MG63 (cell line): ENCODE measurements around the gene EFCAB8. TPM values are rescaled to one million over a fixed set of nuclear protein-coding genes. Genes with fewer than 3 reads are reported as not detected.
A peak's percentile ranks its signal among the peaks of the same experiment; 100 is the strongest.

Source experiments
- DNase-seq: peaks from one replicate; pipeline ENCODE4 v3.0.0-alpha.2; 2020
- H3K27me3 ChIP-seq: fragments of 250-450 bp; sonication (Bioruptor Pico); 2 replicates; pipeline ENCODE4 v1.5.1; 2020; ENCODE audit warnings: mild to moderate bottlenecking, moderate library complexity
- H3K36me3 ChIP-seq: fragments of 250-450 bp; sonication (Bioruptor Pico); 2 replicates; pipeline ENCODE4 v1.5.1; 2020; ENCODE audit warnings: mild to moderate bottlenecking, moderate library complexity
- H3K4me3 ChIP-seq: fragments of 250-450 bp; sonication (Bioruptor Pico); 2 replicates; pipeline ENCODE4 v1.5.1; 2020; ENCODE audit warnings: mild to moderate bottlenecking, moderate library complexity
- H3K9me3 ChIP-seq: fragments of 250-450 bp; sonication (Bioruptor Pico); 2 replicates; pipeline ENCODE4 v1.5.1; 2020; ENCODE audit warnings: mild to moderate bottlenecking, moderate library complexity
- total RNA-seq: library from RNA; depleted of rRNA; stranded (reverse); fragments of >200 nt; shearing (Covaris generic); gene quantifications from 2 replicates; pipeline ENCODE4 v1.2.3, GENCODE V29; 2014; ENCODE audit warnings: low replicate concordance; rRNA removed

Gene EFCAB8
- total RNA-seq, result not detected in 2 replicates

DNA sequence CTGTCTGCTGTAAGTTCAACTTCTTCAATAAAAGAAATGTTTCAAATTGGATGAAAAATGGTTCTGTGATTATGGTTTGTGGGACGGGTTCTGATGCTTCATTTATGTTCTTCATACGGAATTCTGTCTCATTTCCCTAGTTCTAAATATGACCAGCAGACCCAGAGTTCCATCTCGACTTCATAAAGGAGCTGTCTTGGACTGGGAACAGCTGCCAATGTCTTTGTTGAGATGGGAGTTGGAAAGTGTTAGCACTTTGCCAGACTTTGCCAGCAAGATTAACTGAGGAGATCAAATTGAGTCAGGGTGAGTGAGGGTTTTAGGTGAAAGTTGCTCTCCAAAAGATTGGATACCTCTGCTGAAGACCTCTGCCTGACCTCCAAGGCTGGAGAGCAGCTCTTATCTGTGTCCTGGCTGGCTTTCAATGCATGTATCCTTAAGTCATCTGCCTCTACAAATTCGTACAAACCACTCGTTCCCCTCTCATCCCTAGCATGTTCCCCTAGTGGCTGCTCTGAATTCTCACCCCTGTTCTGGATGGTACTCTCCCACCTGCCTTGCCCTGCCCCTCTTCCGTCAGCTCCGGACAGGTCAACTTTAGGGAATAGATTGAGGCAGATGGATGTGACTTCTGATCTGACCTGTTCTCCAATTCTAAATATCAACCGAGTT, at the start of gene EFCAB8:
EFCAB8 (plus strand) TSS at position 223 of the 672 bp plus-strand sequence. CDS start 4,870 bp downstream, outside the sequence.
- DNase-seq, result no peak
- no peak within 1 kb of the TSS for H3K4me3 ChIP-seq
- no peaks in the 10 kb centered on the region for H3K27me3 ChIP-seq
- H3K36me3 ChIP-seq, result peaks cover 43% of the 10 kb centered on the region
- no peaks in the 10 kb centered on the region for H3K9me3 ChIP-seq

DNA sequence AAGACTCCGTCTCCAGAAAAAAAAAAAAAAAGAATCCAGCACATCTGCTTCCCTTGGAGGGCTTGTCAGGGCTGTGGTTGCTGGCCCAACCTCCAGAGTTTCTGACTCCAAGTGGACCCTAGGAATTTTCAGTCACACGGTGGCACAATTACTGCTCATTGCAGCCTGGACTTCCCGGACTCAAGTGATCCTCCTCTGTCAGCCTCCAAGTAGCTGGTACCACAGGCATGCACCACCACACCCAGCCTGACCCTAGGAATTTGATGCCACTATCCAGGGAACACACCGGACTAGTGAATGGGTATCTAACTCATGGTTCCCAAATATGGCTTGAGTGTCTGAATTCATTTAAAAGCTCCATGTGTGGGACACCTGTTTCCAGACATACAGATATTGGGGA, 48.8 kb upstream of the EFCAB8 start:
- no peaks in the 10 kb centered on the region for H3K9me3 ChIP-seq
- no peaks in the 10 kb centered on the region for H3K36me3 ChIP-seq
- no peak overlapping the region for H3K4me3 ChIP-seq
- H3K27me3 ChIP-seq, result no peaks in the 10 kb centered on the region
- DNase-seq, result no peak

DNA sequence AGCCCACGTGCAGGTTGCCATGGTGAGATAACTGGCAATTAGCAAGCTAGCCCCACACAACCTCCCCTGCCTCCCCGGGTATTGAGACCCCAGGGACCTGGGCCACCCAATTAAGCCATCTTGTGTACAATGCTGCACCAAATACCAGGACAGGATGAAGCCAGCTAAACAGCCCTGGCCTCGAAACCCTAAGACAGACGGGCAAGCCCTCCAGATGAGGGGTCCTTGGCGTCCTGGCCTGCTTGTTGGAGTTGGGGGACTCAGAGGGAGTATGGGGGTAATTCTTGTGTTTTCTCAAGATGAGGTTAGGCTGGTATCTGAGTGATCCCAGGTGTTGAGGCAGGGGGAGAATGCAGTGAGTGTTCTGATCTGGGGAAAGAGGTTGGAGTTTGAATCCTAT, 47.8 kb upstream of the EFCAB8 start:
- H3K27me3 ChIP-seq, result no peaks in the 10 kb centered on the region
- no peaks in the 10 kb centered on the region for H3K9me3 ChIP-seq
- H3K36me3 ChIP-seq, result no peaks in the 10 kb centered on the region
- DNase-seq, result no peak
- no peak overlapping the region for H3K4me3 ChIP-seq

DNA sequence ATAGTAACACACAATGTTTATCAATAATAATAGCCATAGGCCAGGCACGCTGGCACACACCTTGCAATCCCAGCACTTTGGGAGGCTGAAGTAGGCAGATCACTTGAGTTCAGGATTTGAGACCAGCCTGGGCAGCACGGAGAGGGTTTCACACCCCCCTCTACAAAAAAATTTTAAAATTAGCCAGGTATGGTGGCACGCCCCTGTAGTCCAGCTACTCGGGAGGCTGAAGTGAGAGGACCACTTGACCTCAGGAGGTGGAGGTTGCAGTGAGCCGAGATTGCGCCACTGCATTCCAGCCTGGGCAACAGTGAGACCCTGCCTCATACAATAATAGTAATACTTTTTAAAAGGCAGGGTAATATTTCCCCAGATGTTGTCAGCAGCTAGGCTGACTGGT, 46.8 kb upstream of the EFCAB8 start:
- no peaks in the 10 kb centered on the region for H3K27me3 ChIP-seq
- no peak for DNase-seq
- H3K9me3 ChIP-seq, result no peaks in the 10 kb centered on the region
- H3K4me3 ChIP-seq, result no peak overlapping the region
- no peaks in the 10 kb centered on the region for H3K36me3 ChIP-seq

DNA sequence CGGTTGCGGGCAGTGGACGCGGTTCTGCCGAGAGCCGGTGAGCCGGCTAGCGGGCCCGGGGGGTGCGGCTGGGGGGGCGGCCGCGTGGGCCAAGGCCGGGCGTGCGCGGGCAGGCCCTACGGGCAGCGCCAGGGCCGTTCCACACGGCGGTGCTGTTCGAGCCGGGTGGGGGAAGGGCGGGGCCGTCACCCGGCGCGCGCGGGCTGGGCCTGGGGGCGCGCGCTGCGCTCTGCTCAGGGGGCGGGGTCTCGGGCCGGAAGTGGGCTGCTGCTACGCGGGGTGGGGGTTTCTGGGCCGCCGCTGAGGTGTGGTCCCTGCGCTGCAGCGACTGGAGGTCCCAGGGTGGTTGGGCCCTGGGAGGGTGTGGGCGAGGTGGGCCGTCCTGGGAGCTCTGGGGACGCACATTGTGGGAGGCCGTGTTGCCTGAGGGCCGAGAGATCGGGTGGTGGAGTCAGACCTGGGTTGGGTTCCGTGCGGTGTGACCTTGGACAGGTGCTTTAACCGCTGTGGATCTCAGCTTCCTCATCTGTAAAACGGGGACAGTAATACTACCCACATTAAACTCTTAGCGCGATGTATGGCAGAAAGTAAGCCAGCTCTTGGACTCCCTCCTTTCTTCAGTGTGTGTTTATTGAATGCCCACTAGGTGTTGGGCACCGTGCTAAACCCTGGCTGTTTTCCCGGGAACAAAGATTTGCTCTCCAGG, 38.6 kb upstream of the EFCAB8 start:
- H3K4me3 ChIP-seq, result peak overlapping the region; percentile 92
- peaks cover 6% of the 10 kb centered on the region for H3K36me3 ChIP-seq
- no peak for DNase-seq
- H3K27me3 ChIP-seq, result no peaks in the 10 kb centered on the region
- no peaks in the 10 kb centered on the region for H3K9me3 ChIP-seq

- DNase-seq, result peak; percentile 28
- no peaks in the 10 kb centered on the region for H3K27me3 ChIP-seq
- peak overlapping the region; percentile 92 for H3K4me3 ChIP-seq
- peaks cover 13% of the 10 kb centered on the region for H3K36me3 ChIP-seq
- H3K9me3 ChIP-seq, result no peaks in the 10 kb centered on the region
Measured at GRCh38 chr20:32820698-32821377, 37.9 kb upstream of the EFCAB8 start.

DNA sequence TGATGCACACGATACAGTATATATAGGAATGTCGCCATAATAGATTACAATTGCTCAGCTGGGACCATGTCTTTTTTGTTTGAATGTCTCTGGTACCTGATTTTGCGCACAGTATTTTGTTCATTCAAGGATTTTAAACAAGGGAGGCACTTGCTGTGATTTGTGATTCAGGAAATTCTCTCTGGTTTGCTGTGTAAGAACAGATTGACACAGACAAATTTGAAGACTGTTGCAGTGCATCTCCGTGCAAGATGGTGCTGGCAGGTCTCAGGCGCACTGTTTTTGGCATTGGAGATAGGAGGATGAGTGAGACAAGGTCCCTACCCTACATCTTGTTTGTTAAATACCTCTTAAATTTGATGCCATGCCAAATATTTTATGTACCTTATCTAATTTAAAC, 36.5 kb upstream of the EFCAB8 start:
- DNase-seq, result no peak
- no peaks in the 10 kb centered on the region for H3K9me3 ChIP-seq
- H3K27me3 ChIP-seq, result no peaks in the 10 kb centered on the region
- no peak overlapping the region for H3K4me3 ChIP-seq
- peaks cover 22% of the 10 kb centered on the region for H3K36me3 ChIP-seq

DNA sequence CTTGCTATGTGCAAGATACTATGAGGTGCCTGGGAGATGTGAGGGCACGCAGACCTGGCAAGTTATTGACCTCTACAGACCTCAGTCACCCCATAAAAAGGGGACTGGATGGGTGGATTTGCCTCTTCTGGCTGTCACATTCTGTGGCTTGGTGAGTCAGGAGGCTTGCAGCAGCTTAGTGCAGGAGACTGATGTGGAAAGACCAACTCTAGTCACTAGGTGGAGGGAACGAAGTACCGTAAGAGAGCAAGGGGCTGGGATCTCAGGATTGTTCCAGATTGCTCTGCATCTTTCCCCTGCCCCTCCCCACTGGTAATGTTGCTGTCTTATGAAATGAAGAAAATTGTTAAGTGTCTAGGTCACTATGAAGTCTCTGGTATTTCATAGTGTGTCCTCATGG, 35.6 kb upstream of the EFCAB8 start:
- DNase-seq, result peak; percentile 32
- Histone ChIP-seq H3K9me3 (no peaks in the 10 kb centered on the region), H3K4me3 (no peak overlapping the region), H3K36me3 (peaks cover 28% of the 10 kb centered on the region), H3K27me3 (no peaks in the 10 kb centered on the region)

GRCh38 chr20:32823737-32824588, 34.8 kb upstream of the EFCAB8 start:
- DNase-seq, result no peak
- Histone ChIP-seq H3K4me3 (no peak overlapping the region), H3K9me3 (no peaks in the 10 kb centered on the region), H3K36me3 (peaks cover 35% of the 10 kb centered on the region), H3K27me3 (no peaks in the 10 kb centered on the region)

- Histone ChIP-seq H3K4me3 (no peak overlapping the region), H3K9me3 (no peaks in the 10 kb centered on the region), H3K27me3 (no peaks in the 10 kb centered on the region), H3K36me3 (peaks cover 58% of the 10 kb centered on the region)
- DNase-seq, result no peak
Measured at GRCh38 chr20:32828029-32828680, 30.6 kb upstream of the EFCAB8 start.

DNA sequence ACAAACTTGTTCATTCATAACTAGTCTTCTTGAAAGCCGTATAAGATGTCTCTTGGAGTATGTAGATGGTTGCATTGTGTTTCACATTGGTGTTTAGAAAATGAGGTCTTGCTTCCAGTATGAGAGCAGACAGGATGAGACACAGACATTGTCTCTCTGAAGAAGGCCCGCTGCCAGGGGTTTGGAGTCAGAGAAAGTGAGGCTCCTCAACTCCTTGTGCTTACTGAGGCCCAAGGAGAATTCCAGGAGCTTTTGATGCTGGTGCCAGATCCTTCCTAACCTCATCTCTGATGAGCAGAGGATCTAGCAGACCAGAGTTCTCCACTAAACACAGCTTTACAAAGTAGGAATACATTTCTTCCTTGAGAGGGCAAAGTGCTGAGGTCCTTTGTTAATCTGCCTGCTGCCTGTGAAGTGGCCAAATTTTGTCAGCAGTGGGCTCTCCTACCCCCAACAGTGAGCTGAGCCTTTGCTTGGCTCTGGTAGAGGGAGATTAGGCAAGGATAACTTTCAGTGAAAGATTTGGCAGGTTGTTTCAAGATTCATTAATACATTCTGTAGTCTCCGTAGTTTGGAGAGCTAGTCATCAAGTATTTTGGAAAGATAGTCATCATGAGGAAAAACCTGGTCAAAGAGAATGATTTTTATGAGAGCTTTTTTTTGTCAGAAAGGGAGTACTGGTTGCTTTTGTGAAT, 29.3 kb upstream of the EFCAB8 start:
- no peaks in the 10 kb centered on the region for H3K9me3 ChIP-seq
- no peaks in the 10 kb centered on the region for H3K27me3 ChIP-seq
- DNase-seq, result peak; percentile 76
- no peak overlapping the region for H3K4me3 ChIP-seq
- H3K36me3 ChIP-seq, result peaks cover 68% of the 10 kb centered on the region

GRCh38 chr20:32830437-32830836, 28.3 kb upstream of the EFCAB8 start:
- Histone ChIP-seq H3K36me3 (peaks cover 70% of the 10 kb centered on the region), H3K27me3 (no peaks in the 10 kb centered on the region), H3K4me3 (no peak overlapping the region), H3K9me3 (no peaks in the 10 kb centered on the region)
- DNase-seq, result no peak

DNA sequence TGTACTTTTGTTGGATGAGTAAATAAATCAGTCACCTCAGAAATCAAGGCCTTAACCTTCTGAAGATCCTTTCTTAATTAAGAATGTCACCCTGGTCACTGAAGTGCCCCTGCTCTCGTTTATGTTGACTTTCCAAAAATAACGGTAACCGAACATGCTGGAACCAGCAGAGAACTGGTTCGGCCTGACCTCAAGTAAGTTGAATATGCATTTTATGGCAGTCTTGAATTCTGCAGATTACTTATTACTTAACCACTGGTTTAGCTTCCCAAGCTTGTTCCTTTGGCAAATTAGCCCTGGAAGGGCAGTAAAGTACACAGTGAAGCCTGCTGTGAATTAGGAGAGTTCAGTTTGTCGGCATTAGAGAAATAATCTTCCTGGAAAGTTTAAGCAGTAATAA, 26.7 kb upstream of the EFCAB8 start:
- no peaks in the 10 kb centered on the region for H3K9me3 ChIP-seq

DNA sequence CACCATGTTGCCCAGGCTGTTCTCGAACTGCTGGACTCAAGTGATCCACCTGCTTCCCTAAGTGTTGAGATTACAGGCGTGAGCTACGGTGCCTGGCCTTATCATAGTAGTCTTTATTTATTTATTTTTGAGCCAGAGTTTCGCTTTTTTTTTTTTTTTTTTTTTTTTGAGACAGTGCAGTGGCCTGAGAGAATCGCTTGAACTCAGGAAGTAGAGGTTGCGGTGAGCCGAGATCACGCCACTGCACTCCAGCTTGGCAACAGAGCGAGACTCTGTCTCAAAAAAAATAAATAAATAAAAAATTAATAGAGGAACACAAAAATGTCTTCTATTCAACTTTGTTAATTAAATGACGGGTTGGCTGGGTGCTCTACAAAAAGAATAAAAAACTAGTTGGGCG, 26.1 kb upstream of the EFCAB8 start:
- Histone ChIP-seq H3K27me3 (no peaks in the 10 kb centered on the region), H3K9me3 (no peaks in the 10 kb centered on the region), H3K4me3 (no peak overlapping the region), H3K36me3 (peaks cover 74% of the 10 kb centered on the region)
- no peak for DNase-seq

More for the DNA sequence above, 26.7 kb upstream of the EFCAB8 start:
- no peaks in the 10 kb centered on the region for H3K27me3 ChIP-seq
- H3K4me3 ChIP-seq, result no peak overlapping the region
- H3K36me3 ChIP-seq, result peaks cover 74% of the 10 kb centered on the region
- no peak for DNase-seq

GRCh38 chr20:32834972-32835371, 23.8 kb upstream of the EFCAB8 start:
- DNase-seq, result no peak

DNA sequence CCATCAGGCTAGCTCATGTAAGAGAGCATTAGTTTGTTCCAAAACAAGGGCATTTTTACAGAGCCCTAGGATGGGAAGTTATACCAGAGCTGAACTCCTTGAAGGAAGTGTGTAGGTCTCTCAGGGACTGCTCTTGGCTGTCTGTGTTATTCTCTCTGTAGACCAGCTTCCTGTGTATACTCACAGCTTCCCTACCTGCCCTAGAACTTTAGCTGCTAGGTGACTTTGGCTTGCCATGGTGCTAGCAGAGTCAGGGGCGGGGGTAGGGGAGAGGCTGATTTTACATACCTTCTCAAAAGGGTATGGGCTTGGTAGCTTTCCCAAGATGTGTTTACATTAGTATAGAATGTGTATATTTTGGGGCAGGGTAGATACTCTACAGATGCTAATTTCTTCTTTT, 21.6 kb upstream of the EFCAB8 start:
- Histone ChIP-seq H3K9me3 (no peaks in the 10 kb centered on the region), H3K4me3 (no peak overlapping the region), H3K36me3 (peaks cover 87% of the 10 kb centered on the region), H3K27me3 (no peaks in the 10 kb centered on the region)
- no peak for DNase-seq

More at GRCh38 chr20:32834972-32835371, 23.8 kb upstream of the EFCAB8 start:
- no peaks in the 10 kb centered on the region for H3K9me3 ChIP-seq
- peaks cover 88% of the 10 kb centered on the region for H3K36me3 ChIP-seq
- no peak overlapping the region for H3K4me3 ChIP-seq
- H3K27me3 ChIP-seq, result no peaks in the 10 kb centered on the region
